ENCODE data around the gene UCHL5.

The UCHL5 gene

DNA sequence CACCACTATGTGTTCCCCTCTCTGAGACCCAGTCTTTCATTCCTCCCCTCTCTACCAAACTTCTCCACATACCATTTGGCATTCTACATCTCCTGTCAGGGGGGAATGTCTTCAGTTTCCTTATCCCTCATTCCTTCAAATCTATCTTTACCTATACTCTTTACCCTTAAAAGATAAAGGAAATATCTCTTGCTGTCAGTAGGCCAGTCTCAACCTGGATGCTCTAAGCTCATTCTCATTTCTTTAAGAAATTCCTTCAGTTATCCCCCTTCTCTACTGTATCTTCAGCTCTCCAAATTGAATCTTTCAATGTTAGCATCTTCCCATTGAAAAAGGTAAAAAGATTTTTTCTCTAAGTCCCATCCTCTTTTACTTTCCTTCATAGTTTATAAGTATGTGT lies 6.8 kb upstream of the UCHL5 start:
- no peak overlapping the region for H3K4me3 ChIP-seq (ENCODE audit: control insufficient read depth, low read depth, low read length)
- TF ChIP-seq CTCF (conservative IDR thresholded peaks at IDR 0.05; ENCODE audit: control insufficient read depth, insufficient read depth, low read depth, low read length), result no peak
- DNase-seq (ENCODE audit: low read depth), result no peak

DNA sequence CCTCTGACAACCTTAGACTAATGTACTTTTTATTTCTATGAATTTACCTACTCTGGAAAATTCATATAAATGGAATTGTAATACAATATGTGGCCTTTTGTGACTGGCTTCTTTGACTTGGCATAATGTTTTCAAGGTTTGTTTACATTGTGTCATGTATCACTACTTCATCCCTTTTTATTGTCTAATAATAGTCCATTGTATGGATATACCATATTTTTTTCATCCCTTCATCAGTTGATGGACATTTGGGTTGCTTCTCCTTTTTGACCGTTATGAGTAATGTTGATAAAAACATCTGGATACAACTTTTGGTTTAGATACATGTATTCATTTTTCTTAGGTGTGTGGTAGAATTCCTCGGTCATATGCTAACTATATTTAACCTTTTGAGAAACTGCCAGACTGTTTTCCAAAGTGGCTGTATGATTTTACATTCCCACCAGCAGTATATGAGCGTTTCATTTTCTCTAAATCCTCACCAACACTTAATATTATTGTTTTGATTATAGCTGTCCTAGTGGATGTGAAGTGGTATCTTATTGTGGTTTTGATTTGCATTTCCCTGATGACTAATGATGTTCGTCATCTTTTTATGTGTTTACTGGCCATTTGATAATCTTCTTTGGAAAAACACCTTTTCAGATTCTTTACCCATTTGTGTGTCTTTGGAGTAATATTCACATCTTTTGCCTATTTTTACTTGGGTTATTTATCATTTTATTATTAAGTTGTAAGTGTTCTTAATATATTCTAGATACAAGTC lies 3.7 kb upstream of the UCHL5 start:
- H3K4me3 ChIP-seq (ENCODE audit: control insufficient read depth, low read depth, low read length), result no peak overlapping the region
- no peak for TF ChIP-seq CTCF (conservative IDR thresholded peaks at IDR 0.05; ENCODE audit: control insufficient read depth, insufficient read depth, low read depth, low read length)
- peak; percentile 46 for DNase-seq (ENCODE audit: low read depth)

- peak overlapping the region; percentile 95 for H3K4me3 ChIP-seq (ENCODE audit: control insufficient read depth, low read depth, low read length)
- TF ChIP-seq CTCF (conservative IDR thresholded peaks at IDR 0.05; ENCODE audit: control insufficient read depth, insufficient read depth, low read depth, low read length), result no peak
- peak; percentile 42 for DNase-seq (ENCODE audit: low read depth)
Measured at GRCh38 chr1:193060938-193061337, 1.8 kb upstream of the UCHL5 start.

- TF ChIP-seq CTCF (conservative IDR thresholded peaks at IDR 0.05; ENCODE audit: control insufficient read depth, insufficient read depth, low read depth, low read length), result no peak
- peak; percentile 11 for DNase-seq (ENCODE audit: low read depth)
- H3K4me3 ChIP-seq (ENCODE audit: control insufficient read depth, low read depth, low read length), result peak overlapping the region; percentile 95
Measured at GRCh38 chr1:193060406-193060805, 1.2 kb upstream of the UCHL5 start.

GRCh38 chr1:193060115-193060403 lies 899 bp upstream of the UCHL5 start:
- DNase-seq (ENCODE audit: low read depth), result no peak
- no peak for TF ChIP-seq CTCF (conservative IDR thresholded peaks at IDR 0.05; ENCODE audit: control insufficient read depth, insufficient read depth, low read depth, low read length)
- H3K4me3 ChIP-seq (ENCODE audit: control insufficient read depth, low read depth, low read length), result peak overlapping the region; percentile 95

GRCh38 chr1:193058529-193059281 lies 455 bp downstream of the UCHL5 start:
- DNase-seq (ENCODE audit: low read depth), result peak; percentile 59
- no peak for TF ChIP-seq CTCF (conservative IDR thresholded peaks at IDR 0.05; ENCODE audit: control insufficient read depth, insufficient read depth, low read depth, low read length)
- peak overlapping the region; percentile 95 for H3K4me3 ChIP-seq (ENCODE audit: control insufficient read depth, low read depth, low read length)
